Middle frontal gyrus (tissue), 1 donor: ENCODE results near the gene SCT.

Experiments used
- DNase-seq: peaks from one replicate; pipeline ENCODE4 v3.0.0-alpha.2; 2015; ENCODE audit warnings: low spot score; ENCODE audit errors: extremely low spot score

The SCT gene

GRCh38 chr11:611001-611996 is 15.7 kb downstream of the SCT start:
- DNase-seq, result no peak

DNA sequence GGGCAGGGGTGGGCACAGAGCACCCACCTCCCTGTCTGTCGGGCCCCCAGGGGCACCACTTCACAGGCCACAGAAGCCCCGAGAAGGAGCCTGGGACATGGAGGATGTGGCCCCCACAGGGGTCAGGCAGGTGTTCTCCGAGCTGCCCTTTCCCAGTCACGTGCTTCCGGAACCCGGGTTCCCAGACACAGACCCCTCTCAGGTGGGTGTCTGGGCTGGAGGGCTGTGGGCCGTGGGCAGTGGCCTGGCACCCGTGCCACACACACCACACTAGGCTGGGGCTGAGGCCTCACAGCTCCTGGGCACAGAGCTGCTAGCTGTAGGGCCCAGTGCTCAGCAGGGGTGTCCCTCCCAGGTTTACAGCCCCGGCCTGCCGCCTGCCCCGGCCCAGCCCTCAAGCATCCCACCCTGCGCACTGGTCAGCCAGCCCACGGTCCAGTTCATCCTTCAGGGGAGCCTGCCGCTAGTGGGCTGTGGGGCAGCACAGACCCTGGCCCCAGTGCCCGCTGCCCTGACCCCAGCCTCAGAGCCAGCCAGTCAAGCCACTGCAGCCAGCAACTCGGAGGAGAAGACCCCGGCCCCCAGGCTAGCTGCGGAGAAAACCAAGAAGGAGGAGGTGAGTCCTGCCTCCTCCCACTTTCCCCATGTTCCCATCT is 16.7 kb downstream of the SCT start:
- DNase-seq, result no peak

- no peak for DNase-seq
These were observed 17.6 kb downstream of the SCT start for GRCh38 chr11:609341-609811.

GRCh38 chr11:608791-609251 is 18.2 kb downstream of the SCT start:
- no peak for DNase-seq

DNA sequence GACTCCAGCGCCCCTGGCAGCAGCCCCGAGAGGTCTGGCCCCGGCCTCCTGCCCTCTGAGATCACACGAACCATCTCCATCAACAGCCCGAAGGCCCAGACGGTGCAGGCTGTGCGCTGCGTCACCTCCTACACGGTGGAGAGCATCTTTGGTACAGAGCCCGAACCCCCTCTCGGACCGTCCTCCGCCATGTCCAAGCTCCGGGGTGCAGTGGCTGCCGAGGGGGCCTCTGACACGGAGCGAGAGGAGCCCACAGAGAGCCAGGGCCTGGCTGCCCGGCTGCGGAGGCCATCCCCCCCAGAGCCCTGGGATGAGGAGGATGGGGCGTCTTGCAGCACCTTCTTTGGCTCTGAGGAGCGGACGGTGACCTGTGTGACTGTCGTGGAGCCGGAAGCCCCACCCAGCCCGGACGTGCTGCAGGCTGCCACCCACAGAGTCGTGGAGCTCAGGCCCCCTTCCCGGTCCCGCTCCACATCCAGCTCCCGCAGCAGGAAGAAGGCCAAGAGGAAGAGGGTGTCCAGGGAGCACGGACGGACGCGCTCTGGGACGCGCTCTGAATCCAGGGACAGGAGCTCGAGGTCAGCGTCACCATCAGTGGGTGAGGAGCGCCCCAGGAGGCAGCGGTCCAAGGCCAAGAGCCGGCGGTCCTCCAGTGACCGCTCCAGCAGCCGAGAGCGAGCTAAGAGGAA is 18.9 kb downstream of the SCT start:
- no peak for DNase-seq

GRCh38 chr11:607020-607780 is 19.8 kb downstream of the SCT start:
- no peak for DNase-seq

- DNase-seq, result no peak
These were observed 20.7 kb downstream of the SCT start for GRCh38 chr11:606245-606644.

GRCh38 chr11:605286-606129 is 21.5 kb downstream of the SCT start:
- no peak for DNase-seq

- DNase-seq, result no peak
These were observed 23.8 kb downstream of the SCT start for GRCh38 chr11:603154-603553.

DNA sequence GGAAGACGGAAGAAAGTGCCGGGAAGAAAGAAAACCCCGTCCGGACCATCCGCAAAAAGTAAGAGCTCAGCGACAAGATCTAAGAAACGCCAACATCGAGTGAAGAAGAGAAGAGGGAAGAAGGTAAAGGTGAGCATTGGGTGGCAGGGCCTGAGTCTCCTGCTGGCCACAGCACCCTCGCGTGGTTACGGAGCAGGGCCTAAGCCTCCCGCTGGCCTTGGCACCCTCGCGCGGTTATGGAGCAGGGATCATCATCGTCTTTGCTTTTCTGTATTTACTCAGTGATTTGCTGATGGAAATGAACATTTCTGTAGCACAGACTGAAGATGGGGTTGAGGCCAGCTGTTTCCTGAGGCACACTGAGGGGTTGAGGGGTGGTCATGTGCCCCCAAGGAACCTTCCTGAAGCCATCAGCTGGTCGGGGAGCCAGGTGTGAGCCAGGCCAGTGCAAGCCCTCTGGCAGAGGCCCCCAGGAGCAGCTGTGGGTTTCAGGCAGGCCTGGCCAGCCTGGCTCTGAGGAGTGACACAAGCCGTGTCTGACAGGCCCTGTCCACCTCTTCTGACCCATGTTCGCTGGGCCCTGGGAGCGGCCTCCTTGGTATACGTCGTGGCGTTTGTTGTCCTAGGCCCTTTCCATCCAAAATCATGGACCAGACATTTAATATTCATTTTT is 25.3 kb downstream of the SCT start:
- DNase-seq, result no peak

DNA sequence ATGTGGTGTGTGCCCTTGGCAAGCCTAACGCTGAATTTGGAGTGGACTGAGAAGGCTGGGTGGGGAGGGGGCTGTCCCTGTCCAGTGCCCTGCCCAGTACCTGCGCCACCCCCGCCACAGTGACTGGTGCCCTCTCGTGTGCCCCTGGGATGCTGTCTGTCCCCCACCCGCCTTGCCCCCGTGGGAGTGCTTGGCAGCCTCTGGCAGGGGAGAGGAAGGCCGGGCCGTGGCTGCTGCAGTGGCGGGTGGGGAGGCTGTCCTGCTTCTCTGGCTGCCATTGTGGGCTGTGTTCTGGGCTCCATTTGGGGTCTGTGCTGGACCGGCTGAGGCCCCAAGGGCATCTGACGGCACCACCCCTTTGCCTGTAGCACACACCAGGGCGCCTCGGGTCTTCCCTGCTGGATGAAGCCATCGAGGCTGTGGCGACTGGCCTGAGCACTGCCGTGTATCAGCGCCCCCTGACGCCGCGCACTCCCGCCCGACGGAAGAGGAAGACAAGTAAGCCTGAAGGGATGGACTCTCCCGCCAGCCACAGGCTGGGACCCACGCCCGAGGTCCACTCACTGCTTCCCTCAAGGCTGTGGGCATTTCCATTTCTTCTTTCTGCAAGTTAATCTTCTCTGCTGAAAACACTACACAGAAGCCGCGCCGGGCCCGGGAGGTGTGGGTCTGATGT is 28.8 kb downstream of the SCT start:
- no peak for DNase-seq

DNA sequence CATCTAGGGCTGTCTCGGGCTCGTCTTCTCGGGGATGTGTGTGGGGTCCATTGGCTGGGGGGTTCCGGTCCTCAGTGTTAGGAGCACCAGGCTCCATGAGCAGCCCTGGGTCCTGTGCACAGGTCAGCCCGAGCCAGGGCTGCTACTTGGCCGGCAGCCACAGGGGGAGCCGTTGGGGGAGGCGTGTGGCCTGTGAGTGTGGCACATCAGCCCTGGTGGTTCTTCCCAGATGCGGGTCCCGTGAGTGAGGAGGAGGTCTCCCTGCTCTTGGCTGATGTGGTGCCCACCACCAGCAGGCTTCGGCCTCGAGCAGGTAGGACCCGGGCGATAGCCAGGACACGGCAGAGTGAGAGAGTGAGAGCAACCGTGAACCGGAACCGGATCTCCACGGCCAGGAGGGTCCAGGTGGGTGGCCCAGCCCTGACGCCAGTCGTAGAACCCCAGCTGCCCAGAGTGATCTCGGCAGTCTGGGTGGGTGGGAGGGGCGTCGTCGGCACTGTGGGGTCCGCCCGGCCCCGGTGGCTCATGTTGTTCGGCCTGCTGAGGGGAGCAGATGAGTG is 29.7 kb downstream of the SCT start:
- DNase-seq, result no peak

GRCh38 chr11:596374-596773 is 30.6 kb downstream of the SCT start:
- DNase-seq, result no peak

GRCh38 chr11:595400-595799 is 31.6 kb downstream of the SCT start:
- no peak for DNase-seq

- no peak for DNase-seq
These were observed 33.6 kb downstream of the SCT start for GRCh38 chr11:593347-593746.

DNA sequence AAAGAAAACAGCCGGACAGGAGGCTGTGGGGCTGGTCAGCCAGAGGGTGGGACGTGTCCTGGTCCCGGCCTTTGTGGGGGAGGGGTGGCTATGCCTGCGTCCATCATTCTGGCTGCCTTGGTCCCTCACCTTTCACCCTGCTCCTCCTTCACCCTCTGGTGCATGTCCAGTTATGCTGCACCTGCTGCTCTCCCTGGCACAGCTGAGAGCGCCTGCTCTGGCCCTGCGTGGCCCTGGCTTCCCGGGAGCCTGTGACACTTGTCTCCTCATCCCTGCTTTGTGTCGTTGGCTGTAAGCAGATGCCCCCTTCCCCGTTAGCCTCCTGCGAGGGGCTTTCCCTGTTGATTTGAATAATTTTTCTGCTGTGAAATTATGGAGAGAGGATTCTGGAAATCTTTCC is 34.1 kb downstream of the SCT start:
- DNase-seq, result no peak

- no peak for DNase-seq
These were observed 34.5 kb downstream of the SCT start for GRCh38 chr11:592501-592900.

DNA sequence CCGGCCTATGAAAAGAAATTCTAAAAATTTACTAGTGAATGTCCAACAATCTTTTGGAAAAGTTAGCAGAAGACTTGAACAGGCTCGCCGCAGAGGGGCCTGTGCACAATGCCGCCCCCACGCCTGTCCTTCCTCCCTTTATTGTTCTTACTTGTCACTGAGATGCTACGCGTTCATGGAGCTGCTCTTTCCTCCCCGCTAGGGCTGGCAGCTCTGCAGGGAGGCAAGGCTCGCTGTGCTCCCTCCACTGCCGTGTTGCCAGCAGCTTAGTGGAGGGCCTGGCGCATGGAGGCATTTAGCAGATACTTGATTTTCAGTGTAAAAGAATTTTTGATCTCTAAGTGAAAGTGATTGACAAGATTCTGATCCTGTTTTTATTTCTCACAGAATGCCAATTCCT is 36.0 kb downstream of the SCT start:
- DNase-seq, result no peak

- no peak for DNase-seq
These were observed 37.2 kb downstream of the SCT start for GRCh38 chr11:589798-590197.
